Thoracic aorta (tissue), 2 donors: ENCODE results near the gene APBA2. TPM values are rescaled to one million over a fixed set of nuclear protein-coding genes. Genes with fewer than 3 reads are reported as not detected.

ENCODE experiments used
- ATAC-seq: fragments of 150-250 bp; one replicate; pipeline ENCODE4 v1.8.0; 2017; ENCODE audit warnings: low read depth; ENCODE audit not compliant: insufficient number of reproducible peaks, low FRiP score
- DNase-seq: peaks from one replicate; pipeline ENCODE4 v3.0.0-alpha.2; 2020; ENCODE audit warnings: low spot score
- H3K27ac ChIP-seq, 2 donors: fragments of 200-600 bp; sonication (generic); 1 replicate in 1 of 2; 2 replicates in 1 of 2; pipeline ENCODE4 v1.5.1; 2016; ENCODE audit warnings: mild to moderate bottlenecking in 2 of 2, moderate library complexity in 2 of 2
- H3K27me3 ChIP-seq: fragments of 200-600 bp; sonication (generic); replicated peaks from 2 replicates; pipeline ENCODE4 v1.6.0; 2016; ENCODE audit warnings: mild to moderate bottlenecking; ENCODE audit not compliant: insufficient read depth
- H3K36me3 ChIP-seq: fragments of 200-600 bp; sonication (generic); one replicate; pipeline ENCODE4 v1.5.1; 2016
- H3K4me1 ChIP-seq, 2 donors: fragments of 200-600 bp; sonication (generic); 1 replicate in 1 of 2; 2 replicates in 1 of 2; pipeline versions ENCODE4 v1.5.1 to v1.6.0; 2016; ENCODE audit warnings: low read depth in 2 of 2, mild to moderate bottlenecking in 1 of 2; ENCODE audit not compliant: control insufficient read depth in 1 of 2
- H3K4me3 ChIP-seq: fragments of 200-600 bp; sonication (generic); 2 replicates; pipeline ENCODE4 v1.5.1; 2016; ENCODE audit warnings: mild to moderate bottlenecking
- H3K9me3 ChIP-seq: fragments of 200-600 bp; sonication (generic); 2 replicates; pipeline ENCODE4 v1.5.1; 2016
- CTCF ChIP-seq: fragments of 200-600 bp; sonication (generic); IDR thresholded peaks from one replicate; pipeline ENCODE4 v1.5.1; 2019; ENCODE audit warnings: antibody characterized with exemption
- total RNA-seq, 2 donors: library from RNA; depleted of rRNA; stranded (reverse); fragments of >200 nt; gene quantifications; one replicate each; pipeline versions ENCODE4 v1.1.0 to v1.2.3, GENCODE V29; 2016

Gene APBA2
- total RNA-seq, 2 donors from 2014 or later: 4.9 to 5.6 TPM

DNA sequence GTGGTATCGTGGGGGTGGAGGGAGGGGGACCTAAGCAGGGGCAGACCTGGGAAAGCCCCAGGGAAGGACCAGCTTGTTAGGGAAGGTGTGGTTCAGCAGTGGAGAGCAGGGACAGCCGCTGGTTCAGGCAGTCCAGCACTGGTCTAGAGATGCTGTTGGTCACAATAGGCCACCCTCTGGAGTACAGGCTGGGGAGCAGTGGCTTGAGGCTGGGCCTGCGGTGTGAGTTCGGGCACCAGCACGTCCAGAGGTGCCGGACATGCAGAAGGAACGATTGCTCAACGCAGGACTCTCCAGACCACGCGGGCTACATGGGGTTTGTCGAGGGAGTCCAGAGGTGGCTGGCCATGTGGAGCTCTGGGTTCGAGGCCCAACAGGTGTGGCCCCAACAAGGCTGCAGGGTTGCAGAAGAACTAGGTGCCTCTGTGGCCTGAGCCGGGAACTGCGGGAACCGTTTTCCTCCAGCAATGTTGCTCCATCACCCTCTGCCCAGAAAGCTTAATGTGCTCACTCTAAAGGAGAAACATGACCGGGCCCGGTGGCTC is 143.9 kb downstream of the APBA2 start:
- Histone ChIP-seq H3K27me3 (no peaks in the 10 kb centered on the region), H3K36me3 (no peaks in the 10 kb centered on the region), H3K27ac (no peak overlapping the region), H3K4me3 (no peak overlapping the region), H3K4me1 (no peaks in the 10 kb centered on the region), H3K9me3 (no peaks in the 10 kb centered on the region)
- TF ChIP-seq CTCF: no peak
- DNase-seq (no peak), ATAC-seq (no peak)

- no peak for TF ChIP-seq CTCF
- Histone ChIP-seq H3K9me3 (no peaks in the 10 kb centered on the region), H3K27me3 (no peaks in the 10 kb centered on the region), H3K4me3 (no peak overlapping the region), H3K36me3 (no peaks in the 10 kb centered on the region), H3K27ac (no peak overlapping the region), H3K4me1 (no peaks in the 10 kb centered on the region)
- ATAC-seq: no peak
- DNase-seq: no peak
Observed at GRCh38 chr15:29031502-29032228, 145.9 kb downstream of the APBA2 start.

- Histone ChIP-seq H3K9me3 (no peaks in the 10 kb centered on the region), H3K4me3 (no peak overlapping the region), H3K4me1 (no peaks in the 10 kb centered on the region), H3K27me3 (no peaks in the 10 kb centered on the region), H3K36me3 (no peaks in the 10 kb centered on the region), H3K27ac (no peak overlapping the region)
- ATAC-seq (no peak), DNase-seq (no peak)
- no peak for TF ChIP-seq CTCF
Observed at GRCh38 chr15:29032229-29032625, 146.5 kb downstream of the APBA2 start.

GRCh38 chr15:29032751-29033150 is 147.0 kb downstream of the APBA2 start:
- Histone ChIP-seq H3K27ac (no peak overlapping the region), H3K9me3 (no peaks in the 10 kb centered on the region), H3K4me3 (no peak overlapping the region), H3K27me3 (no peaks in the 10 kb centered on the region), H3K4me1 (no peaks in the 10 kb centered on the region), H3K36me3 (no peaks in the 10 kb centered on the region)
- DNase-seq (no peak), ATAC-seq (no peak)
- no peak for TF ChIP-seq CTCF

DNA sequence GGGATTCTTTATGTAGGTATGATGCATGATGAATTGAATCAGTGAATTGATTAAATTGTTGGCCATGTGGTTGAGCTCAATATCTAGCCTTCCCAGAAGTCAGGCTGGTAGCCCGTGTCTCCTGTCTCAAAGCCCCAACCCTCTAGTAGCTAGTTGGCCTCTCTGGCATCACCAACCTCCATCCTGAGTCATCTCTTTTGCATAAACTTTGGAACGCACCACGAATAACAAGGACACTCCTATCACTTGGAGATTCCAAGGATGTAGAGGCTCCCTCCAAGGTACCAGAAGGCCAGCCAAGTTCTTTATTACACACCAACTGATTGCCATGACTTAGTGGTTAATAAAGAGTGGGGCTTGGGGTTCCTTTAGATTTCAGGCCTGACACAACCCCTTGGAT is 148.4 kb downstream of the APBA2 start:
- Histone ChIP-seq H3K9me3 (no peaks in the 10 kb centered on the region), H3K27me3 (no peaks in the 10 kb centered on the region), H3K27ac (no peak overlapping the region), H3K4me3 (no peak overlapping the region), H3K36me3 (no peaks in the 10 kb centered on the region), H3K4me1 (no peaks in the 10 kb centered on the region)
- ATAC-seq (no peak), DNase-seq (no peak)
- TF ChIP-seq CTCF: no peak
